IPS-18a (cell line): Measurements from ENCODE around the gene ZNF692.

ENCODE experiments used
- H3K27ac ChIP-seq: one replicate; pipeline ENCODE4 v1.5.1; 2013; ENCODE audit warnings: low read length
- H3K27me3 ChIP-seq: one replicate; pipeline ENCODE4 v1.6.1; 2013; ENCODE audit warnings: mild to moderate bottlenecking, low read length; ENCODE audit not compliant: control insufficient read depth, insufficient read depth
- H3K36me3 ChIP-seq: one replicate; pipeline ENCODE4 v1.6.1; 2013; ENCODE audit warnings: low read depth, low read length; ENCODE audit not compliant: control insufficient read depth
- H3K4me1 ChIP-seq: one replicate; pipeline ENCODE4 v1.6.1; 2013; ENCODE audit warnings: low read depth, low read length; ENCODE audit not compliant: control insufficient read depth
- H3K4me3 ChIP-seq: one replicate; pipeline ENCODE4 v1.5.1; 2013; ENCODE audit warnings: low read length
- H3K9ac ChIP-seq: one replicate; pipeline ENCODE4 v1.6.1; 2013; ENCODE audit warnings: mild to moderate bottlenecking, low read length, moderate library complexity
- H3K9me3 ChIP-seq: one replicate; pipeline ENCODE4 v1.6.1; 2013; ENCODE audit warnings: low read depth, low read length; ENCODE audit not compliant: control insufficient read depth

Gene ZNF692

DNA sequence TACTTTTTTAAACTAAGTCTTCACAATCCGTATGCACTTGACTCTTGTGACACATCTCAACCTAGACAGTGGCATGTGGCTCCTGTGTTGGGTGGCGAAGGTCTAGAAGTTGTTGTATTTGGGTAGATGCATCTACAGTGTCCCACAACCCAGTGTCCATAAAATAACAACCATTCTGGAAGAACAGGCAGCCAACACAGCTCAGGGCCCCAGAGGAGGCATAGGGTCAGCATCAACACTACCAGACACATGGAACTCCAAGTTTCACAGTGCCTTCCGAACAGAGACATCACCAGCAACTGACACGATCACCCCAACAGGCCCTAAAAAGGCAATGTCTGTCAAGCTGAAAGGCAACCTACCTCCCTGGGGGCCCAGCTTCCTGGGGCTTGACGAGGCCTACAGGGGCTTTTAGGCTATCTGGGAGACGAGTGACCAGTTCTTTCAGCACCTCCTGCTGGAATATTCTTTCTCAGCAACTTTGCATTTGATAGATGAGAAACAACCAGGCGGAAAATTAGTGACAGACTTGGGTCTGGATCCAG lies 38.8 kb downstream of the ZNF692 start:
- Histone ChIP-seq H3K9me3 (no peaks in the 10 kb centered on the region), H3K4me1 (no peaks in the 10 kb centered on the region), H3K9ac (no peak overlapping the region), H3K27me3 (no peaks in the 10 kb centered on the region), H3K36me3 (peaks cover 21% of the 10 kb centered on the region), H3K27ac (no peak overlapping the region), H3K4me3 (no peak overlapping the region)

GRCh38 chr1:248818505-248819374 lies 40.1 kb downstream of the ZNF692 start:
- Histone ChIP-seq H3K36me3 (peaks cover 25% of the 10 kb centered on the region), H3K4me3 (no peak overlapping the region)

DNA sequence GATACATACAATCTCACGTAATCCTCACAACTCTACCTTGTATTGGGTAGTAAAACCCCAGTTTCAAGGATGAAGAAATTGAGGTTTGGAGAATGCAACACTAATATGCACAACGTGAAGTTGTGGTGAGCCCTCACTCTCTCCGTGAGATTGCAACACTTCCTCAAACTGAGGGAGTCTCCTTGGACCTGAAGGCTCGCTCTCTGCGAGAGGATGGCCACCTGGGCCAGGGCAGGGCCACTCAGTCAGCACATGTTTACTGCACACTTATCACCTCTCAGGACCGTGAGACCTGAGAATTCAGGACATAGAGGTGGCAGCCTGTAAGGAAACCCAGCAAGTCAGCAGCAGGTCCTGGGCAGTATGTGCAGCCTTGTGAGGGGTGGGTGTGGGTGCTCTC lies 41.8 kb downstream of the ZNF692 start:
- Histone ChIP-seq H3K36me3 (peaks cover 23% of the 10 kb centered on the region), H3K4me3 (no peak overlapping the region), H3K4me1 (no peaks in the 10 kb centered on the region)

More at GRCh38 chr1:248818505-248819374, 40.1 kb downstream of the ZNF692 start:
- Histone ChIP-seq H3K27ac (no peak overlapping the region), H3K4me1 (no peaks in the 10 kb centered on the region), H3K9me3 (no peaks in the 10 kb centered on the region), H3K27me3 (no peaks in the 10 kb centered on the region), H3K9ac (no peak overlapping the region)

GRCh38 chr1:248816042-248816851 lies 42.6 kb downstream of the ZNF692 start:
- Histone ChIP-seq H3K27ac (no peak overlapping the region), H3K27me3 (no peaks in the 10 kb centered on the region), H3K9ac (no peak overlapping the region), H3K4me1 (no peaks in the 10 kb centered on the region), H3K9me3 (no peaks in the 10 kb centered on the region), H3K36me3 (peaks cover 29% of the 10 kb centered on the region), H3K4me3 (no peak overlapping the region)

More for the DNA sequence above, 41.8 kb downstream of the ZNF692 start:
- no peak overlapping the region for H3K27ac ChIP-seq
- H3K9ac ChIP-seq: no peak overlapping the region
- H3K27me3 ChIP-seq: no peaks in the 10 kb centered on the region
- H3K9me3 ChIP-seq: no peaks in the 10 kb centered on the region

- H3K4me1 ChIP-seq: no peaks in the 10 kb centered on the region
- no peaks in the 10 kb centered on the region for H3K27me3 ChIP-seq
- H3K27ac ChIP-seq: no peak overlapping the region
- no peak overlapping the region for H3K4me3 ChIP-seq
- H3K9me3 ChIP-seq: no peaks in the 10 kb centered on the region
- no peak overlapping the region for H3K9ac ChIP-seq
- H3K36me3 ChIP-seq: peaks cover 30% of the 10 kb centered on the region
These were observed 43.4 kb downstream of the ZNF692 start for GRCh38 chr1:248815407-248816034.

DNA sequence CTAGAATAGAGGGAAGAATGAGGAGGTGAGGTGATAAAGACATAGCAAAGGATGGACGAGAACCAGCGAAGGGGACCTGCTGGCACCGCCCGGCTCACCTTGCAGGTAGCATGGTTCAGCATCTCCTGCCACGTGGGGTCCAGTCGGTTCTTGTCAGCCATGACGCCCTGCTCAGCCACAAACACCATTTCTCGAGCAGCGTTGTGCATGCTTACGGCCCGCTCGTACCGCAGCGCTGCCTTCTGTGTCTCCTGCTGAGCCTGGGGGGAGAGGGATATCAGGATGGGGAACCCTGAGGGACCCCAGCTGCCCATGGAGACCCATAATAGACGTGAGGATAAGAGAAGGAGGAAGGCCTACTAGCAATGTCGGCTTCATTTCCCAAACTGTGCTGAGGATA lies 44.5 kb downstream of the ZNF692 start:
- Histone ChIP-seq H3K4me3 (no peak overlapping the region), H3K9me3 (no peaks in the 10 kb centered on the region), H3K9ac (no peak overlapping the region), H3K27ac (no peak overlapping the region), H3K4me1 (no peaks in the 10 kb centered on the region), H3K27me3 (no peaks in the 10 kb centered on the region), H3K36me3 (peaks cover 30% of the 10 kb centered on the region)

GRCh38 chr1:248813546-248813945 lies 45.3 kb downstream of the ZNF692 start:
- Histone ChIP-seq H3K4me3 (no peak overlapping the region), H3K27me3 (no peaks in the 10 kb centered on the region), H3K4me1 (no peaks in the 10 kb centered on the region), H3K9me3 (no peaks in the 10 kb centered on the region), H3K27ac (no peak overlapping the region), H3K36me3 (peaks cover 30% of the 10 kb centered on the region), H3K9ac (no peak overlapping the region)

GRCh38 chr1:248812736-248813425 lies 46.0 kb downstream of the ZNF692 start:
- no peak overlapping the region for H3K4me3 ChIP-seq
- H3K36me3 ChIP-seq: peaks cover 30% of the 10 kb centered on the region
- H3K27me3 ChIP-seq: no peaks in the 10 kb centered on the region
- H3K27ac ChIP-seq: no peak overlapping the region
- no peaks in the 10 kb centered on the region for H3K4me1 ChIP-seq
- no peaks in the 10 kb centered on the region for H3K9me3 ChIP-seq
- H3K9ac ChIP-seq: no peak overlapping the region

DNA sequence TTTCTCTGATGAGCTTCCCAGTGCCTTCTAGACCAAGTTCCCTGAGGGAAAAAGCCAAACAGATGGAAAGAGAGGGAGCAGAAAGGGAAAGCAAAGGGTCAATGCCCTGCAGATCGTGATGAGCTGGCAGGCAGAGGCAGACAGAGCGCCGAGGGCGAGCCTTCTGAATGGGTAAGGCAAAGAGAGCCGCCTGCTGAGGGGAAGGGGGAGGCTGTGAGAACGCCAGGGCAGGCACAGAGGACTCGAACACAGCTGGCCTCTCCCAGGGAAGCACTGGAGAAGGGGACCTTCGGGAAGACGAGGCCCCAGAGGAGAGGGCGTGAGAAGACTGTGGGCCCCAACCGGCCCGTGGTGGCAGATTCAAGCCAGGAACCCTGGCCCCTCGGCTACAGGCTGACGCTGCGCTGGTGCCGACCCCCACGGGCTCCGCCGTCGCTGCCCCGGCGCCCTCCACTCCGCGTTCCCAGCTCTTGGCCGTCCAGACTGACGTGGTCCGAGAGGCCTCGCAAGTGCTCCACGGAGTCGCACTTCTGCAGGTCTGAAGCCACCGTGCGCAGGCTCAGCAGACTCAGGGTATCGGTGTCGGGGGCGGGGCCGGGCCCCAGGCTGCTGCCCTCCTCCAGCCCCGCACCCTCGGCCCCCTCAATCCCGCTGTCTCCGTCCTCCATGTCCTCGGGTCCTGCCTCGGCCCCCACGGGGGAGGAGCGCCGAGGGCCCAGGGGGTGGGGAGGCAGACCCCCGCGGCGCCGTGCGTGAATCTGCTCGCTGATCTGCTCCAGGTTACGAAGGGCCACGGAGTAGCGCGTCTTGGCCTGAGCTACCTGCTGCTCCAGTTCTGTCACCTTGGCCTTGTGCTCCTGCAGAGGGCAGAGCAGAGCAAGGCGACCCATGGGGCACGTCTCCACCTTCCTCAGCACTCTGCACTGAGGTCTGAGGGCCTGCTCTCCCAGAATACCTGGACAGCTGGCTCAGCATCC lies 47.1 kb downstream of the ZNF692 start:
- Histone ChIP-seq H3K9ac (no peak overlapping the region), H3K4me3 (no peak overlapping the region), H3K27ac (no peak overlapping the region), H3K4me1 (no peaks in the 10 kb centered on the region), H3K9me3 (no peaks in the 10 kb centered on the region), H3K27me3 (no peaks in the 10 kb centered on the region), H3K36me3 (peaks cover 30% of the 10 kb centered on the region)
